Type B pancreatic cell (in vitro differentiated cells): ENCODE measurements around the gene MRPL18. TPM values are rescaled to one million over a fixed set of nuclear protein-coding genes. Genes with fewer than 3 reads are reported as not detected.
A peak's percentile ranks its signal among the peaks of the same experiment; 100 is the strongest.
"Not testable (repeated sequence)": the region's sequence is repeated elsewhere in the genome, so short reads cannot be mapped to it uniquely, and the experiment has no call there.

Experiments
- DNase-seq: peaks from one replicate; pipeline ENCODE4 v3.0.0; 2021; ENCODE audit warnings: mixed read lengths; ENCODE audit not compliant: unreplicated experiment; ENCODE audit errors: extremely low spot score
- H3K27ac Mint-ChIP-seq: 2 replicates; pipeline ENCODE4 v1.8.0; 2021; ENCODE audit warnings: mild to moderate bottlenecking, mixed read lengths
- H3K27me3 Mint-ChIP-seq: 2 replicates; pipeline ENCODE4 v1.8.0; 2021; ENCODE audit warnings: mixed read lengths
- H3K36me3 Mint-ChIP-seq: 2 replicates; pipeline ENCODE4 v1.8.0; 2021; ENCODE audit warnings: mixed read lengths
- H3K4me1 Mint-ChIP-seq: one replicate; pipeline ENCODE4 v1.8.0; 2021; ENCODE audit warnings: mixed read lengths; ENCODE audit not compliant: unreplicated experiment
- H3K4me3 Mint-ChIP-seq: 2 replicates; pipeline ENCODE4 v1.8.0; 2021; ENCODE audit warnings: mild to moderate bottlenecking, mixed read lengths
- H3K9me3 Mint-ChIP-seq: 2 replicates; pipeline ENCODE4 v1.8.0; 2021; ENCODE audit warnings: mixed read lengths
- CTCF ChIP-seq: fragments of 200-600 bp; sonication (generic); conservative IDR thresholded peaks from 2 replicates; pipeline ENCODE4 v1.5.0; 2021; ENCODE audit warnings: antibody characterized with exemption, mild to moderate bottlenecking
- total RNA-seq: library from RNA; stranded (reverse); gene quantifications from 2 replicates; pipeline ENCODE4 v1.2.1, GENCODE V29; 2021; ENCODE audit warnings: low replicate concordance

The MRPL18 gene
- total RNA-seq, 1 donor from 2014 or later, result 59.1 TPM

GRCh38 chr6:159806021-159806458 lies 15.8 kb downstream of the MRPL18 start:
- Mint-ChIP-seq H3K9me3 (no peaks in the 10 kb centered on the region), H3K27me3 (no peaks in the 10 kb centered on the region), H3K4me3 (no peak overlapping the region), H3K36me3 (no peaks in the 10 kb centered on the region), H3K4me1 (no peaks in the 10 kb centered on the region), H3K27ac (peak overlapping the region; percentile 56)
- DNase-seq, result no peak
- no peak for TF ChIP-seq CTCF

- Mint-ChIP-seq H3K27me3 (no peaks in the 10 kb centered on the region), H3K9me3 (no peaks in the 10 kb centered on the region), H3K27ac (peak overlapping the region; percentile 39), H3K4me3 (no peak overlapping the region), H3K4me1 (no peaks in the 10 kb centered on the region), H3K36me3 (no peaks in the 10 kb centered on the region)
- no peak for TF ChIP-seq CTCF
- no peak for DNase-seq
Measured at GRCh38 chr6:159807150-159807858, 17.0 kb downstream of the MRPL18 start.

- Mint-ChIP-seq H3K36me3 (no peaks in the 10 kb centered on the region), H3K27ac (no peak overlapping the region), H3K27me3 (no peaks in the 10 kb centered on the region), H3K9me3 (no peaks in the 10 kb centered on the region), H3K4me1 (no peaks in the 10 kb centered on the region), H3K4me3 (no peak overlapping the region)
- no peak for TF ChIP-seq CTCF
- no peak for DNase-seq
Measured at GRCh38 chr6:159808647-159809046, 18.4 kb downstream of the MRPL18 start.

GRCh38 chr6:159809149-159809548 lies 18.9 kb downstream of the MRPL18 start:
- H3K36me3 Mint-ChIP-seq, result no peaks in the 10 kb centered on the region
- H3K4me3 Mint-ChIP-seq, result no peak overlapping the region
- no peaks in the 10 kb centered on the region for H3K27me3 Mint-ChIP-seq
- DNase-seq, result no peak
- H3K4me1 Mint-ChIP-seq, result no peaks in the 10 kb centered on the region
- TF ChIP-seq CTCF, result no peak
- H3K9me3 Mint-ChIP-seq, result no peaks in the 10 kb centered on the region
- no peak overlapping the region for H3K27ac Mint-ChIP-seq

GRCh38 chr6:159813781-159814180 lies 23.5 kb downstream of the MRPL18 start:
- Mint-ChIP-seq H3K36me3 (no peaks in the 10 kb centered on the region), H3K4me3 (no peak overlapping the region), H3K4me1 (no peaks in the 10 kb centered on the region), H3K9me3 (no peaks in the 10 kb centered on the region), H3K27ac (no peak overlapping the region), H3K27me3 (no peaks in the 10 kb centered on the region)
- no peak for DNase-seq
- TF ChIP-seq CTCF, result no peak

GRCh38 chr6:159815410-159815809 lies 25.1 kb downstream of the MRPL18 start:
- no peak overlapping the region for H3K4me3 Mint-ChIP-seq
- no peak for TF ChIP-seq CTCF
- no peaks in the 10 kb centered on the region for H3K9me3 Mint-ChIP-seq
- H3K27ac Mint-ChIP-seq, result peak overlapping the region; percentile 48
- no peaks in the 10 kb centered on the region for H3K36me3 Mint-ChIP-seq
- H3K27me3 Mint-ChIP-seq, result peaks cover 12% of the 10 kb centered on the region
- no peaks in the 10 kb centered on the region for H3K4me1 Mint-ChIP-seq
- DNase-seq, result no peak

GRCh38 chr6:159816775-159817174 lies 26.5 kb downstream of the MRPL18 start:
- H3K27ac Mint-ChIP-seq, DNase-seq, H3K4me1 Mint-ChIP-seq, H3K4me3 Mint-ChIP-seq, H3K9me3 Mint-ChIP-seq, H3K36me3 Mint-ChIP-seq: not testable (repeated sequence)
- H3K27me3 Mint-ChIP-seq, result peaks cover 14% of the 10 kb centered on the region
